MM.1S (cell line): ENCODE data around the gene CRY2.

Source experiments
- DNase-seq: peaks from one replicate; pipeline ENCODE4 v3.0.0-alpha.2; 2015
- H2AFZ ChIP-seq: fragments of 300-600 bp; sonication (generic); 2 replicates; pipeline ENCODE4 v1.6.0; 2016; ENCODE audit warnings: antibody characterized with exemption, low read length
- H3F3A ChIP-seq: fragments of 300-600 bp; sonication (generic); 2 replicates; pipeline ENCODE4 v1.6.1; 2016; ENCODE audit warnings: mild to moderate bottlenecking, antibody characterized with exemption, low read length, moderate library complexity, mixed read lengths; ENCODE audit not compliant: insufficient read depth
- H3K27ac ChIP-seq: fragments of 300-600 bp; sonication (generic); 2 replicates; pipeline ENCODE4 v1.5.1; 2016; ENCODE audit warnings: mild to moderate bottlenecking, low read length
- H3K27me3 ChIP-seq: fragments of 300-600 bp; sonication (generic); replicated peaks from 2 replicates; pipeline ENCODE4 v1.6.0; 2016; ENCODE audit warnings: low read length; ENCODE audit not compliant: insufficient read depth
- H3K36me3 ChIP-seq: fragments of 300-600 bp; sonication (generic); replicated peaks from 2 replicates; pipeline ENCODE4 v1.6.1; 2016; ENCODE audit warnings: mild to moderate bottlenecking, low read length, mixed read lengths; ENCODE audit not compliant: insufficient read depth
- H3K4me1 ChIP-seq: fragments of 300-600 bp; sonication (generic); 2 replicates; pipeline ENCODE4 v1.6.1; 2016; ENCODE audit warnings: low read length, mixed read lengths
- H3K4me2 ChIP-seq: fragments of 300-600 bp; sonication (generic); 2 replicates; pipeline ENCODE4 v1.6.0; 2016; ENCODE audit warnings: low read depth, low read length
- H3K4me3 ChIP-seq: fragments of 300-600 bp; sonication (generic); 2 replicates; pipeline ENCODE4 v1.5.1; 2016; ENCODE audit warnings: low read length, mixed read lengths
- H3K79me2 ChIP-seq: fragments of 300-600 bp; sonication (generic); 2 replicates; pipeline ENCODE4 v1.6.1; 2016; ENCODE audit warnings: mixed run types, low read length, mixed read lengths
- H3K9ac ChIP-seq: fragments of 300-600 bp; sonication (generic); 2 replicates; pipeline ENCODE4 v1.6.1; 2016; ENCODE audit warnings: low read length, mixed read lengths
- H3K9me2 ChIP-seq: fragments of 300-600 bp; sonication (generic); replicated peaks from 2 replicates; pipeline ENCODE4 v1.6.1; 2016; ENCODE audit warnings: mild to moderate bottlenecking, low read length, mixed read lengths; ENCODE audit not compliant: insufficient read depth
- H3K9me3 ChIP-seq: fragments of 300-600 bp; sonication (generic); replicated peaks from 2 replicates; pipeline ENCODE4 v1.6.1; 2016; ENCODE audit warnings: mild to moderate bottlenecking, low read length, mixed read lengths; ENCODE audit not compliant: insufficient read depth
- H4K20me1 ChIP-seq: fragments of 300-600 bp; sonication (generic); 2 replicates; pipeline ENCODE4 v1.6.1; 2016; ENCODE audit warnings: mild to moderate bottlenecking, low read length, moderate library complexity, mixed read lengths; ENCODE audit not compliant: insufficient read depth
- CTCF ChIP-seq: fragments of 300-600 bp; sonication (generic); IDR thresholded peaks from 2 replicates; pipeline ENCODE4 v1.5.1; 2016; ENCODE audit warnings: antibody characterized with exemption, low read length, mixed read lengths
- EZH2 ChIP-seq: fragments of 300-600 bp; sonication (generic); optimal IDR thresholded peaks from 2 replicates; pipeline ENCODE3; 2017; ENCODE audit warnings: low read depth, mild to moderate bottlenecking, antibody characterized with exemption, low read length, mixed read lengths
- EZH2phosphoT487 ChIP-seq: fragments of 300-600 bp; sonication (generic); IDR thresholded peaks from 2 replicates; pipeline ENCODE4 v1.6.1; 2018; ENCODE audit warnings: antibody characterized with exemption, low read length

The CRY2 gene

GRCh38 chr11:45922425-45923082 is 75.3 kb downstream of the CRY2 start, which contains the start of gene LARGE2:
Gene LARGE2, plus strand, starts transcription at chr11:45922656. Its CDS starts 227 bp downstream, at chr11:45922883.
- H2AFZ ChIP-seq = 0 out of 2 replicates have a peak within 1 kb of the TSS, but pooled peaks have one; percentile 21
- H3K4me2 ChIP-seq = peak within 1 kb of the TSS; percentile 56; the same call in 1 of the 2 replicates
- no peaks in the 10 kb centered on the region for H3K9me2 ChIP-seq
- H3F3A ChIP-seq = peaks cover 15% of the 10 kb centered on the region
- peaks cover 11% of the 10 kb centered on the region for H3K4me1 ChIP-seq
- TF ChIP-seq EZH2phosphoT487 (no peak), EZH2 (no peak), CTCF (no peak)
- peak; percentile 20 for DNase-seq
- no peaks in the 10 kb centered on the region for H4K20me1 ChIP-seq
- peak within 1 kb of the TSS; percentile 49 for H3K4me3 ChIP-seq
- H3K27me3 ChIP-seq = peaks cover 13% of the 10 kb centered on the region; the same call in 1 of the 2 replicates
- peaks cover 1% of the 10 kb centered on the region for H3K79me2 ChIP-seq
- peak within 1 kb of the TSS; percentile 29; the same call in 1 of the 2 replicates for H3K9ac ChIP-seq
- no peaks in the 10 kb centered on the region for H3K9me3 ChIP-seq
- H3K36me3 ChIP-seq = no peaks in the 10 kb centered on the region
- H3K27ac ChIP-seq = peak within 1 kb of the TSS; percentile 20; the same call in 1 of the 2 replicates

- Histone ChIP-seq H4K20me1 (no peaks in the 10 kb centered on the region), H3K9me3 (no peaks in the 10 kb centered on the region), H3K9ac (no peak overlapping the region), H3K4me2 (no peak overlapping the region), H2AFZ (no peak overlapping the region), H3K27me3 (peaks cover 13% of the 10 kb centered on the region; the same call in 1 of the 2 replicates), H3K79me2 (no peaks in the 10 kb centered on the region), H3K4me1 (peaks cover 8% of the 10 kb centered on the region), H3F3A (0 out of 2 replicates have a peak, but pooled peaks cover under 1% of the 10 kb centered on the region), H3K4me3 (no peak overlapping the region), H3K27ac (no peak overlapping the region), H3K36me3 (no peaks in the 10 kb centered on the region), H3K9me2 (no peaks in the 10 kb centered on the region)
- no peak for DNase-seq
- no peak for TF ChIP-seq EZH2phosphoT487
Observed at GRCh38 chr11:45924036-45924915, 77.0 kb downstream of the CRY2 start.

GRCh38 chr11:45924927-45925326 is 77.7 kb downstream of the CRY2 start:
- no peak for TF ChIP-seq EZH2phosphoT487
- TF ChIP-seq EZH2 = no peak
- TF ChIP-seq CTCF = no peak
- Histone ChIP-seq H3K36me3 (no peaks in the 10 kb centered on the region), H3K9ac (no peak overlapping the region), H3K27me3 (peaks cover 13% of the 10 kb centered on the region; the same call in 1 of the 2 replicates), H2AFZ (no peak overlapping the region), H3K9me3 (no peaks in the 10 kb centered on the region), H3K4me2 (no peak overlapping the region), H3F3A (peaks cover 7% of the 10 kb centered on the region), H3K4me3 (no peak overlapping the region), H3K27ac (no peak overlapping the region), H3K79me2 (no peaks in the 10 kb centered on the region), H4K20me1 (no peaks in the 10 kb centered on the region), H3K4me1 (peaks cover 12% of the 10 kb centered on the region; the same call in 1 of the 2 replicates), H3K9me2 (no peaks in the 10 kb centered on the region)
- no peak for DNase-seq
